Islet precursor cell (in vitro differentiated cells): Measurements from ENCODE around the gene THSD8.

ENCODE experiments used
- DNase-seq: peaks from one replicate; pipeline ENCODE4 v3.0.0-alpha.2; 2018

Gene THSD8

GRCh38 chr19:12779162-12779993 is 22.5 kb upstream of the THSD8 start:
- peak; percentile 82 for DNase-seq

GRCh38 chr19:12782174-12782423 is 19.8 kb upstream of the THSD8 start:
- DNase-seq = no peak

- peak; percentile 95 for DNase-seq
Measured at GRCh38 chr19:12782424-12783290, 19.2 kb upstream of the THSD8 start.

- no peak for DNase-seq
Measured at GRCh38 chr19:12783291-12783848, 18.5 kb upstream of the THSD8 start.

GRCh38 chr19:12783849-12784393 is 17.9 kb upstream of the THSD8 start:
- peak; percentile 89 for DNase-seq

- DNase-seq = no peak
Measured at GRCh38 chr19:12784394-12784870, 17.4 kb upstream of the THSD8 start.

- DNase-seq = no peak
Measured at GRCh38 chr19:12784871-12785430, 16.9 kb upstream of the THSD8 start.

GRCh38 chr19:12785431-12786031 is 16.3 kb upstream of the THSD8 start:
- DNase-seq = no peak

- DNase-seq = no peak
Measured at GRCh38 chr19:12786141-12786870, 15.6 kb upstream of the THSD8 start.

GRCh38 chr19:12786952-12787351 is 14.9 kb upstream of the THSD8 start:
- no peak for DNase-seq

- no peak for DNase-seq
Measured at GRCh38 chr19:12787458-12787857, 14.4 kb upstream of the THSD8 start.

GRCh38 chr19:12788042-12788681 is 13.7 kb upstream of the THSD8 start:
- no peak for DNase-seq

- DNase-seq = peak; percentile 89
Measured at GRCh38 chr19:12788682-12789097, 13.2 kb upstream of the THSD8 start.

- peak; percentile 63 for DNase-seq
Measured at GRCh38 chr19:12789098-12789903, 12.6 kb upstream of the THSD8 start.

GRCh38 chr19:12789904-12790619 is 11.8 kb upstream of the THSD8 start:
- DNase-seq = peak; percentile 96

- no peak for DNase-seq
Measured at GRCh38 chr19:12790628-12791344, 11.1 kb upstream of the THSD8 start.

- DNase-seq = peak; percentile 97
Measured at GRCh38 chr19:12791345-12792050, 10.4 kb upstream of the THSD8 start, which contains the start of gene JUNB. Gene JUNB, plus strand, starts transcription at chr19:12791486. Its CDS starts 286 bp downstream, at chr19:12791772.
